Transverse colon (tissue), 4 donors: ENCODE results near the gene CDKL4.
"Not testable (repeated sequence)": the region's sequence is repeated elsewhere in the genome, so short reads cannot be mapped to it uniquely, and the experiment has no call there.

Experiments
- CTCF ChIP-seq, 5 experiments: fragments of 200-600 bp in 3 of 5; fragments of 450-650 bp in 2 of 5; sonication (generic) in 3 of 5; IDR thresholded peaks; 1 replicate in 2 of 5; 2 replicates in 3 of 5; pipeline ENCODE4 v1.5.1; 2016 to 2017; ENCODE audit warnings: antibody characterized with exemption in 5 of 5, inconsistent platforms in 3 of 5, mild to moderate bottlenecking in 2 of 5, moderate library complexity in 1 of 5
- EP300 ChIP-seq: sonication (generic); formaldehyde crosslinking; IDR thresholded peaks from one replicate; pipeline ENCODE4 v1.6.1; 2017; ENCODE audit warnings: antibody characterized with exemption, low read depth
- POLR2A ChIP-seq: fragments of 450-650 bp; IDR thresholded peaks from one replicate; pipeline ENCODE4 v1.6.1; 2016; ENCODE audit warnings: antibody characterized with exemption, mild to moderate bottlenecking, moderate library complexity
- POLR2AphosphoS5 ChIP-seq, 3 donors: sonication (generic); formaldehyde crosslinking; IDR thresholded peaks; one replicate each; pipeline ENCODE4 v1.6.1; 2016; ENCODE audit warnings: antibody characterized with exemption in 3 of 3

- not testable (repeated sequence) for TF ChIP-seq CTCF (IDR thresholded peaks at IDR 0.05); POLR2A; POLR2AphosphoS5 (IDR thresholded peaks at IDR 0.05); EP300
Observed at GRCh38 chr2:39140948-39141333, 102.8 kb downstream of the CDKL4 start.
